Activated CD8-positive, alpha-beta memory T cell treated with anti-CD3 and anti-CD28 coated beads, Interleukin-2, amount 10 ng/mL, durations not matched to agents 7 days and 5 days (primary cell): Measurements from ENCODE around the gene CWC15. TPM values are rescaled to one million over a fixed set of nuclear protein-coding genes. Genes with fewer than 3 reads are reported as not detected.
"Not testable (repeated sequence)": the region's sequence is repeated elsewhere in the genome, so short reads cannot be mapped to it uniquely, and the experiment has no call there.

ENCODE experiments used
- ATAC-seq: fragments of 150-1000 bp; cut with Tn5 transposase; one replicate; pipeline ENCODE4 v1.10.0; 2021; ENCODE audit warnings: moderate library complexity
- CTCF ChIA-PET: fragments of 350-600 bp; sonication (Branson Sonifier 250); formaldehyde crosslinking; loops from one replicate; lab custom pipeline; 2021; ENCODE audit warnings: antibody characterized with exemption; lab: Charles Lee
- DNase-seq: peaks from one replicate; pipeline ENCODE4 v3.0.0-alpha.2; 2020
- H3K27ac Mint-ChIP-seq: one replicate; pipeline ENCODE4 v1.8.0; 2021; ENCODE audit warnings: mild to moderate bottlenecking, mixed read lengths
- H3K27me3 Mint-ChIP-seq: one replicate; pipeline ENCODE4 v1.8.0; 2021; ENCODE audit warnings: mixed read lengths
- H3K36me3 Mint-ChIP-seq: one replicate; pipeline ENCODE4 v1.8.0; 2021; ENCODE audit warnings: mild to moderate bottlenecking, mixed read lengths
- H3K4me1 Mint-ChIP-seq: one replicate; pipeline ENCODE4 v1.8.0; 2021; ENCODE audit warnings: mixed read lengths
- H3K4me3 Mint-ChIP-seq: one replicate; pipeline ENCODE4 v1.8.0; 2021; ENCODE audit warnings: mild to moderate bottlenecking, moderate library complexity, mixed read lengths
- H3K9me3 Mint-ChIP-seq: one replicate; pipeline ENCODE4 v1.8.0; 2022; ENCODE audit warnings: low read depth, mixed read lengths
- total RNA-seq, 2 experiments: library from RNA; stranded (reverse); gene quantifications; one replicate each; pipeline ENCODE4 v1.2.3, GENCODE V29; 2021

CWC15 gene
- total RNA-seq, 2 experiments from 2014 or later, result 81.6 to 89.1 TPM

DNA sequence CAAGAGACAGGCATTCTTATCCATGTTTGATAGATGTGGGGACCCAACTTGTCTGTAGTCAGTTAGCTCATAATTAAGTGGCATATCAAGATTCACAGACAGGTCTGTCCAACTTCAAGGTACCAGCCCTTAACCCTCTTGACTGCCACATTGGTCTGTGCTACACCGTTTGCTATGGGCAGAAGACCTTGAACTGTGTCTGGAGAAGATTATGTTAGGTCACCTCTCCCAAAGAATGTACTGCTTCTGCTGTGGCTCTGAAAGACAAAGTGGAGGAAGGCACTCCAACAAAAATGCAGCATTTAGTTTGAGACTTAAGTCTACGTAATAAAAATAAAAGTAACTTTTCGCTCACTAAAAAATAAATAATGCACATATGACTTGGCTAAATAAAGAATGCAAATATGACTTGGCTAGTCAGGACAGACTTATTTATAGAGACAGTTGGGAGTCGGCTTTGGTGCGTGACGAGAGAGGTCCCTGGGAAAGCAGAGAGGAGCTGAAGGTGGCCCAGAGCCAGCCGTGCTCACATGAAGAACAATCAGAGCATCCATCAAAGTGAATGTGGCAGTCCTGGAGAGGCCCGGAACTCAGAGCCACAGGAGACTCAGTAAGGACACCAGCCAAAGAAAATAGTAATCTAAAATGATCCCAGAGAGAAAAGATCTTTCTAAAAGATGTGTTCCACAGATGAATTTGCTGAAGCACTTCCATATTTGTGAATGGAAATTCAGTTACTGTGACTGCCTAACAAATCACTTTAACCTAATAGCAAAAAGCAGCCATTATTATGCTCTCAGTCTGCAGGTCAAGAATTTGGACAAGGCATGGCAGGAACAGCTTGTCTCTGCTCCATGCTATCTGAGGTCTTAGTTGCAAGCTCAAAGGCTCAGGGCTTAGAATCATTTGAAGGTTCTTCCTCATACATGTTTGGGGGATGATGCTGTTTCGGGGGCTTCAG is 35.0 kb downstream of the CWC15 start:
- Mint-ChIP-seq H3K27me3 (peaks cover 8% of the 10 kb centered on the region), H3K4me3 (no peak overlapping the region), H3K4me1 (peaks cover 7% of the 10 kb centered on the region), H3K9me3 (no peaks in the 10 kb centered on the region), H3K36me3 (no peaks in the 10 kb centered on the region), H3K27ac (no peak overlapping the region)
- CTCF ChIA-PET, result no interaction called here
- no peak for ATAC-seq
- no peak for DNase-seq

DNA sequence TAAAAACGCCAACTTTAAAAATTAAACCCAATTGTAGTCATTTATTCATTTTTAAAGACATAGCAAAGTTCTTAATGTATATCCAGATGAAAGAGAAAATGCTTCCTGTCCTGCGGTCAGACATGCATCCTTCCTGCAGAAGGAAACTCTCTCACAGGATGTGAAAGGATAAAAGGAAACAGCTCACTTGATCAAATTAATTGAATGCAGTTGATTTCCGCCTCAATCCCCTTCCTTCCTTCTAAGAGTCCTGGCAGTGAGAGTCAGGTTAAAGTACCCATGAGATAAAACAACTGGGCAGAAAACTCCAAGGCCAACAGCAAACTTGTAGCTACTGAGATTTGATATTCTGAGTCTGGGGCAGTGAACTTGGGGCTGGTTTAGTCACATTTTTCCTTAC is 38.5 kb downstream of the CWC15 start:
- H3K4me3 Mint-ChIP-seq, result no peak overlapping the region
- peaks cover 7% of the 10 kb centered on the region for H3K4me1 Mint-ChIP-seq
- no peaks in the 10 kb centered on the region for H3K36me3 Mint-ChIP-seq
- CTCF ChIA-PET, result no interaction called here
- H3K27me3 Mint-ChIP-seq, result peaks cover 6% of the 10 kb centered on the region
- ATAC-seq (no peak), DNase-seq (no peak)
- no peaks in the 10 kb centered on the region for H3K9me3 Mint-ChIP-seq
- H3K27ac Mint-ChIP-seq, result no peak overlapping the region

DNA sequence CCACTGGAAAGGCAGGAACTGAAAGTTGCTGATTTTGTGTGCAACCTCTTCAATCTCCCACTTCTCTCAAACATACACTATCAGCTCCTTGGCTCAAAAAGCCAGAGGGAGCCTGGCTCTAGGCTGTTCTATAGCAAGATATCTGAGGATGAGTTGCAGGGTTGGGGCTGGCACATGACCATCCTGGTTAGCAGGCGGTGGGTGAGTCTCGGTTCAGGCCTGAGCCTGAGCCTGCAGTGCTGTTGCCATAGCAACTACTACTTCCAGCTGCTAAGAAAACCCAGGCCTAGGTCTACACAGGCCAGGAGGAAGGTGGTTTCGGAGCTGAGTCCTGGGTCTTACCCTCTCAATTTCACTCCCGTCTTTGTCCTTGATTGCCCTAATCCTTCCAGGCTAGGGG is 39.0 kb downstream of the CWC15 start:
- Mint-ChIP-seq H3K36me3 (no peaks in the 10 kb centered on the region), H3K27me3 (peaks cover 2% of the 10 kb centered on the region), H3K4me1 (peaks cover 7% of the 10 kb centered on the region), H3K9me3 (no peaks in the 10 kb centered on the region), H3K27ac (no peak overlapping the region), H3K4me3 (no peak overlapping the region)
- no peak for ATAC-seq
- DNase-seq, result no peak
- CTCF ChIA-PET, result no interaction called here

DNA sequence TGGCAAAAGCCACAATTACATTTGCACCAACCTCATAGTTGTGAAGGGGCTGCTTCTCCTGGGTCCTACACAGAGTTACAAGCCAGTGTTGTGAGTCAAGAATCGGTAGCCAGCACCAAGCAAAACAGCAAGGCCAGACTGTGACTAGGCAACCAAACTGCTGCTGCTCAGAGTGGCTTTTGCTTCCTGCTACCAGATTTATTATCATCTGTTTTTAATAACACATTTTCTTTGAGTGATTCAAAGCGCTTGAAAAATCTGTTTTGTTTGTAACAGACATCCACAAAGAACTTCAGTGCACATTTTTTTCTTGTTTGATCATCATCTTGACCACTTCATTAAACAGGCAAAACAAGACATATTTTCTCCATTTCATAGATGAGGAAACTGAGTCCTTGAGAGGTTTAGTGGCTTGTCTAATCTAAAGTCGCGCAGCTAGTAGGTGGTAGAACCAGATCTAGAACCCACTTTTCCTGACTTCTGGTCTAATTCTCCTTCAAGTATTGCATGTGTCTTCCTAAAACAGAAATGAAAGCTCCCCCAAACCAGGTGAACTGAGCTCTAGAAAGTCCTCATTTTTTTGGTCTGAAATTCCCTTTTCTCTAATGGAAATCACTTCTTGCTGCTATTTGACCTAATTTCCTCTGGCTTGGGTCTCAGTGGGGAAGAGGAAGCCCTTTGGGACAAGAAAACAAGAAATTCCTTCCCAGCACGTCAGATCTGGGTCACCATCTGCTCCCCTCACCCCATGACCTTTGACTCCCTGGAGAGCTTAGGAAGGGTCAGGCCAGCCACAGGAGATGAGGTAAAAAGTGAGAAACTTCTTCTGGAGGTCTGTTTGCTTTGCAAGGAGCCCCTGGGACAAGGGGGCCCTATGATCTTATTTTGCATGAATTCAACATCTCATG is 39.9 kb downstream of the CWC15 start:
- Mint-ChIP-seq H3K36me3 (no peaks in the 10 kb centered on the region), H3K4me1 (peaks cover 9% of the 10 kb centered on the region), H3K9me3 (no peaks in the 10 kb centered on the region), H3K4me3 (no peak overlapping the region), H3K27ac (no peak overlapping the region), H3K27me3 (peaks cover 2% of the 10 kb centered on the region)
- DNase-seq (no peak), ATAC-seq (no peak)
- CTCF ChIA-PET, result no interaction called here

DNA sequence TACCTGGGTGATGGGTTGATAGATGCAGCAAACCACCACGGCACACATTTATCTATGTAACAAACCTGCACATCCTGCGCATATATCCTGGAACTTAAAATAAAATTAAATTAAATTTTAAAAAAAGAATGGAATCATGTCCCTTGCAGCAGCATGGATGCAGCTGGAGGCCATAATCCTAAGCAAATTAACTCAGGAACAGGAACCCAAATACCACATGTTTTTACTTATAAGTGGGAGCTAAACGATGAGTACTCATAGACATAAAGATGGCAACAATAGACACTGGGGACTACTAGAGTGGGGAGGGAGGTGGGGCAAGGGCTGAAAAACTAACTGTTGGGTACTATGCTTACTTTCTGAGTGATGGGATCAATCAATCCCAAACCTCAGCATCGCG is 40.9 kb downstream of the CWC15 start:
- CTCF ChIA-PET, result no interaction called here

DNA sequence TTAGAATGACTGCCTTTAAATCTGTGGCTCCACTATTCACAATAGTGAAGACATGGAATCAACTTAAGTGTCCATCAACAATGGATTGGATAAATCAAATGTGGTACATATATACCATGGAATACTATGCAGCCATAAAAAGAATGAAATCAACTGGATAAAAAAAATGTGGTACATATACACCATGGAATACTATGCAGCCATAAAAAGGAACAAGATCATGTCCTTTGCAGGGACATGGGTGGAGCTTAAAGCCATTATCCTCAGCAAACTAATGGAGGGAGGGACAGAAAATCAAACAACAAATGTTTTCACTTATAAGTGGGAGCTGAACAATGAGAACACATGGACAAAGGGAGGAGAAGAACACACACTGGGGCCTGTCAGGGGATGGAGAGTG is 41.3 kb downstream of the CWC15 start:
- CTCF ChIA-PET, H3K27me3 Mint-ChIP-seq, ATAC-seq: not testable (repeated sequence)

More for the DNA sequence above, 40.9 kb downstream of the CWC15 start:
- ATAC-seq (no peak), DNase-seq (no peak)
- no peak overlapping the region for H3K27ac Mint-ChIP-seq
- H3K27me3 Mint-ChIP-seq, result no peaks in the 10 kb centered on the region
- no peaks in the 10 kb centered on the region for H3K9me3 Mint-ChIP-seq
- H3K36me3 Mint-ChIP-seq, result no peaks in the 10 kb centered on the region
- H3K4me3 Mint-ChIP-seq, result no peak overlapping the region
- H3K4me1 Mint-ChIP-seq, result peaks cover 11% of the 10 kb centered on the region

DNA sequence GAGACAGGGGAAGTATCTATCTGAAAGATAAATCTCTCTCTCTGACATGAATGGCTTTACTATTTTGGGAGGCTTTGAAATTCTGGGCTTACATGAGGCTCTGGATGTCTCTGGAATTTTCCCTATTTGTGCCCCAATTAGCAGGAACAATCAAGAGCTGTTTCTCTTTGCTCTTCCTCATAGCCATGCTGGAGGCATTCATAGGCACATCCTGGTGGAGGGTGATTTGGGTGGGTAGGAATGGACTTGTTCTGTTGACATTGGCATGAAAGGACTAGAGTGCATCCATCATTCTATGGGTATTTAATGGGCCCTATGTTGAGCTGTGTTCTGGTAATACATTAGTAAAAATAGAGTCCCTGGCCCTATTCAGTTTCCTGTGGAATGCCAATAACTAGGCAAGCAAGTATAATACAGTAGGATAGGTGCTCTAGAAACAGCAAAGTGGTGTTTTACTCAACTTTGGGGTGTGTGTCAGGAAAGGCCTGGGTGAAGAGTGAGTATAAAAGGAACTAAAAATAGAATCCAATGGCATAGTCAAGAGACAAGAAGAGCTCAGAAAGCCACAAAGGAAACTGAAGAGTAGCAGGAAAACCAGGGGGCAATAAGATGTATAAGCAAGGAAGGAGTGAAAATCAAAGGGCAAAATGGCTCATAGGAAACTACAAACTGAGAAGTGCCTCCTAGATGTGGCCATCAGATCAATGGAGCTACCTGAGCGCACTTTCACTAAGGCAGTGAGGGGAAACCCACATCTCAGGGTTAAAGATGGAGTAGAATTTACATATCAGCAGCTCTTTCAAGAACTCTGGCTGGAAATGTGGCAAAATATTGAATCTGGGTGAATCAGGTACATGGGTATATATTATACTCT is 45.0 kb downstream of the CWC15 start:
- CTCF ChIA-PET, result interaction anchor here (1.0 kb wide), 1 partner anchor 40 kb away, joined by 3 read pairs; no protein-coding TSS in a partner anchor
- Mint-ChIP-seq H3K4me3 (no peak overlapping the region), H3K4me1 (peaks cover 24% of the 10 kb centered on the region), H3K9me3 (peaks cover 11% of the 10 kb centered on the region), H3K36me3 (peaks cover 16% of the 10 kb centered on the region), H3K27me3 (no peaks in the 10 kb centered on the region), H3K27ac (no peak overlapping the region)
- ATAC-seq, result no peak
- no peak for DNase-seq

More for the DNA sequence above, 41.3 kb downstream of the CWC15 start:
- peaks cover 11% of the 10 kb centered on the region for H3K4me1 Mint-ChIP-seq
- not testable (repeated sequence) for H3K9me3 Mint-ChIP-seq, H3K27ac Mint-ChIP-seq, H3K36me3 Mint-ChIP-seq, H3K4me3 Mint-ChIP-seq, DNase-seq

DNA sequence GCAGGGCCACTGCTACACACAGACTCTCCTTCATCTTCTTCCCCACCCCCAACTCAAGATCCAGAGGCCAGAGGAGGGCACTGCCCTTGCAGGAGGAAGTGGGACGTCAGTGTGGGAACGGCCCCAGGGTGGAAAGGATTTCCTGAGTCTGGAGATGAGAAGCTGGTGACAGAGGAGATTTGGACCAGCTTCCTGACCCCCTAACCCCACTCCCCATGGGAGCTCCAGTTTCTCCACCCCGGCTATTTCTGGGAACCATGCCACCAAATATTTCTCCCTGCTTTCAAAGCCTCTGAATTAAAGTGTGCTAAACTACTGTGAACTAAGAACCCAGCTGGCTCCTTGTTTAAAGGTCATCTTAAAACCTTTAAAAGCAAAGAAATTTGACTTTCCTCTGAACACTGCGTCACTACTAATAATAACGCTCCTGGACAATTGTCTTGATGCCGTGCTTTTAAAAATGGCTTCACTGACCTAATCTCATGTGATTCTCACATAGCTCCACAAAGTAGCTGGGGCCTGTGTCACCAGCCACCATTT is 46.6 kb downstream of the CWC15 start:
- DNase-seq (no peak), ATAC-seq (no peak)
- Mint-ChIP-seq H3K4me3 (no peak overlapping the region), H3K4me1 (peaks cover 24% of the 10 kb centered on the region), H3K27ac (no peak overlapping the region), H3K9me3 (peaks cover 11% of the 10 kb centered on the region), H3K27me3 (no peaks in the 10 kb centered on the region), H3K36me3 (peaks cover 16% of the 10 kb centered on the region)
- CTCF ChIA-PET, result no interaction called here

DNA sequence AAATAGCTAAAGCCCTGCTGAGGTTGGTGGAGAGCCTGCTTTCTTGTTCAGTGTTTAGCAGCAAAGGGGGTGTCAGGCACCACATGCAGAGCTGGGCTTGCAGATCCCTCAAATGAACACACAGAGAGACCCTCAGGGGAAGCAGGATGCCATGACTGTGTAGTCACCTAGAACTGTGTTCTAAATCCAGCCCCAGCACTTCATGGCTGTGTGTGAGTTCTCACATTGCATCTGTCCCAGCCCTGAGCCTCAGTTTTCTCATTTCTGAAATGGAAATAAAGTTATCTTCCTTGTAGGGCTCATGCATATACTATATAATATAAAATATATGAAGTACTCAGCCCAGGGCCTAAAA is 47.1 kb downstream of the CWC15 start:
- ATAC-seq, result no peak
- DNase-seq, result no peak
- Mint-ChIP-seq H3K9me3 (peaks cover 11% of the 10 kb centered on the region), H3K27me3 (no peaks in the 10 kb centered on the region), H3K27ac (no peak overlapping the region), H3K4me3 (no peak overlapping the region), H3K4me1 (peaks cover 24% of the 10 kb centered on the region), H3K36me3 (peaks cover 16% of the 10 kb centered on the region)
- CTCF ChIA-PET, result no interaction called here

DNA sequence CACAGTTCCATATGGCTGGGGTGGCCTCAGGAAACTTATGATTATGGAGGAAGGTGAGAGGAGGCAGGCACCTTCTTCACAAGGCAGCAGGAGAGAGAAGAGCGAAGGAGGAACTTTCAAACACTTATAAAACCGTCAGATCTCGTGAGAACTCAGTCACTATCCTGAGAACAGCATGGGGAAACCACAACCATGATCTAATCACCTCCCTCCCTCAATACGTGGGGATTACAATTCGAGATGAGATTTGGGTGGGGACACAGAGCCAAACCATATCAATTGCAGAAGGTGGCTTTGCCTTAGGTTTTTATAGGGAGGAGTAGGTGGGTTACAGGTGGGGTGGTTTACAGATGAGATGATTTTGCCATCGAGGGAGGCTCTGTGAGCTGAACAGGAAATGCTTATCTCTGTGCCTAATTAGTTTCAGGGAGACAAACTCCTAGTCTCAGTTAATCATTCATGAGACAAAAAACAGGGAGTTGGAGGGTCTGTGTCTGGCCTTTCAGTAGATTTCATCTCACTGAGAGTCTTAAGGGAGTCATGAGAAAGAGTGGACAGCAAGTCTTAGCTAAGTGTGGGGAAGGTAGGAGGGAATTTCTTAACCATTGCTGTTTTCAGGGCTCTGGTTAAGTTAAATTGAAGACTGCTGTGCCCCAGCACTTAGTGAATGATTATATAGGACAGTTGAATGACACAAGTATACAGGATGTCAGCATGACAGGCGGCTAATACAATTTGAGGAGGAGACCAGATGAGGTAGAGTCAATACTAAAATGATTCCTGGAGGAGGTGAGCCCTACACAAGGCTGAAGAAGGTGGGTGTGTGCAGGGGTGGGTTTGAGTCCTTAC is 47.7 kb downstream of the CWC15 start:
- Mint-ChIP-seq H3K4me1 (peaks cover 24% of the 10 kb centered on the region), H3K9me3 (peaks cover 11% of the 10 kb centered on the region), H3K27ac (peak overlapping the region; percentile 88), H3K27me3 (no peaks in the 10 kb centered on the region), H3K4me3 (no peak overlapping the region), H3K36me3 (peaks cover 16% of the 10 kb centered on the region)
- no peak for DNase-seq
- CTCF ChIA-PET, result no interaction called here
- no peak for ATAC-seq

DNA sequence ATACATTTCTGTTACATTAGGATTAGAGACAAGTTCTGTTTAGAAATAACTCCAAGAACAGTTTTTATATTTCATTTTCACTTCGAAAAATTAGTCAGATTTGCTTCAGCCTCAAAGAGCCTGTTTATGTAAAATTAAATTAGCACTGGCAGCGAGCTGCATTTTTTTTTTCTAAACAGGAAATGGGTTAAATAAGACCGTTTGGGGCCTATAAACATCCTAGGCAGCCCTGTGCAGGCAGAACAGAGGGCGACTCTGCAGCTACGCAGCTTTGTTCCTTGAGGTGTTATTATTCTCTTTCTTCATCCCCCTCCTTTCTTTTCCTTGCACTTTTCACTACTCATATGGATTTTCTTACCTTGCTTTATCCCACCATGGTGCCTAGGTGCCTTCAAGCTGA is 48.7 kb downstream of the CWC15 start:
- ATAC-seq, result peak; percentile 75
- peak overlapping the region; percentile 88 for H3K27ac Mint-ChIP-seq
- H3K4me1 Mint-ChIP-seq, result peaks cover 24% of the 10 kb centered on the region
- H3K27me3 Mint-ChIP-seq, result no peaks in the 10 kb centered on the region
- no peak overlapping the region for H3K4me3 Mint-ChIP-seq
- CTCF ChIA-PET, result interaction anchor here (0.8 to 1.2 kb wide), 3 partner anchors 20 to 62 kb away, joined by 3 to 4 read pairs (median 3); no protein-coding TSS in a partner anchor
- peaks cover 16% of the 10 kb centered on the region for H3K36me3 Mint-ChIP-seq
- DNase-seq, result peak; percentile 48
- H3K9me3 Mint-ChIP-seq, result peaks cover 11% of the 10 kb centered on the region

DNA sequence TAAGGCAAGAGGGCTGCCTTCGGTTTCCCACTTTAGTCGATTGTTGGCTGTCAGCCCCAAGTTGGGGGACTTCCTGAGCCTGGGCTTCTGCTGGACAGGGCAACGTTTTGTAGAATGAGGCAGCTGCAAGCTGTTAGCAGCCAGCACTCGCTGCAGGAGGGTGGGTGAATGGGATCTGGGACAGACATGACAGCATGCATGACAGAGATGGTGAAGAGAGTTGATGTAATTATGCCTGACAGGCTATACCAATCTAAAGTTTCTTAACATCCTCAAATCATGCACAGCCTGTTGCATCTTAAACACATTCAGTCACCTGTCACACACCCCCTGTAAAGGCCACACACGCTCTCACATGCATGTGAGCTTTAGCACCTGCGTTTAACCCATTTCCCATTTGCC is 49.2 kb downstream of the CWC15 start:
- peak; percentile 35 for ATAC-seq
- peak overlapping the region; percentile 88 for H3K27ac Mint-ChIP-seq
- CTCF ChIA-PET, result interaction anchor here (0.8 to 1.4 kb wide), 4 partner anchors 20 to 145 kb away, joined by 3 to 4 read pairs (median 3); no protein-coding TSS in a partner anchor
- no peak for DNase-seq
- no peak overlapping the region for H3K4me3 Mint-ChIP-seq
- peaks cover 16% of the 10 kb centered on the region for H3K36me3 Mint-ChIP-seq
- no peaks in the 10 kb centered on the region for H3K27me3 Mint-ChIP-seq
- peaks cover 24% of the 10 kb centered on the region for H3K4me1 Mint-ChIP-seq
- peaks cover 11% of the 10 kb centered on the region for H3K9me3 Mint-ChIP-seq
